RWPE2 (cell line): ENCODE results near the gene RNFT2.

Source experiments
- ATAC-seq: fragments of 200-7000 bp; cut with Tn5 transposase; 3 replicates; pipeline ENCODE4 v1.9.1; 2021; ENCODE audit warnings: low read depth
- DNase-seq: peaks from one replicate; pipeline ENCODE4 v3.0.0-alpha.2; 2020; ENCODE audit warnings: low spot score
- H3K27ac ChIP-seq: fragments of 450-650 bp; 2 replicates; pipeline ENCODE4 v1.5.1; 2017; ENCODE audit warnings: mild to moderate bottlenecking; ENCODE audit not compliant: poor library complexity, severe bottlenecking
- H3K27me3 ChIP-seq: fragments of 250-450 bp; sonication (Bioruptor Pico); 2 replicates; pipeline ENCODE4 v1.5.1; 2021; ENCODE audit warnings: mild to moderate bottlenecking, moderate library complexity; ENCODE audit not compliant: insufficient read depth, poor library complexity, severe bottlenecking
- H3K36me3 ChIP-seq: fragments of 250-450 bp; sonication (Bioruptor Pico); 2 replicates; pipeline ENCODE4 v1.5.1; 2020; ENCODE audit warnings: low read depth, mild to moderate bottlenecking, moderate library complexity
- H3K4me1 ChIP-seq: fragments of 250-450 bp; sonication (Bioruptor Pico); 2 replicates; pipeline ENCODE4 v1.5.1; 2021; ENCODE audit warnings: mild to moderate bottlenecking, moderate library complexity; ENCODE audit not compliant: insufficient read depth, poor library complexity, severe bottlenecking
- H3K4me3 ChIP-seq: fragments of 250-450 bp; sonication (Bioruptor Pico); 2 replicates; pipeline ENCODE4 v1.5.1; 2021; ENCODE audit warnings: mild to moderate bottlenecking, moderate library complexity; ENCODE audit not compliant: severe bottlenecking
- H3K9me3 ChIP-seq: fragments of 250-450 bp; sonication (Bioruptor Pico); 2 replicates; pipeline ENCODE4 v1.5.1; 2021; ENCODE audit warnings: mild to moderate bottlenecking, moderate library complexity; ENCODE audit not compliant: severe bottlenecking
- TF ChIP-seq, protein P1 (sequence below): fragments of 450-650 bp; IDR thresholded peaks from one replicate; pipeline ENCODE4 v1.5.1; 2017; ENCODE audit warnings: mild to moderate bottlenecking, moderate library complexity; ENCODE audit not compliant: poor library complexity, severe bottlenecking

Gene RNFT2

DNA sequence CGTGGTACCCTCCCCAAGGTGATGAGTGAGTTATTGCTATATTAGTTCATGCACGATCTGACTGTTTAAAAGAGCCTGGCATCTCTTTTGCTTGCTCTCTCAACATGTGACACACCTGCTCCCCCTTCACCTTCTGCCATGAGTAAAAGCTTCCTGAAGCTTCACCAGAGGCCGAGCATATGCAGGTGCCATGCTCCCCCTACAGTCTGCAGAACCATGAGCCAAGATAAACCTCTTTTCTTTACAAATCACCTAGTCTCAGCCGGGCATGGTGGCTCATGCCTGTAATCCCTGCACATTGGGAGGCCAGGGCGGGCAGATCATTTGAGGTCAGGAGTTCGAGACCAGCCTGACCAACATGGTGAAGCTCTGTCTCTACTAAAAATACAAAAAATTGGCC lies 61.8 kb downstream of the RNFT2 start:
- no peak for ATAC-seq
- DNase-seq = no peak

DNA sequence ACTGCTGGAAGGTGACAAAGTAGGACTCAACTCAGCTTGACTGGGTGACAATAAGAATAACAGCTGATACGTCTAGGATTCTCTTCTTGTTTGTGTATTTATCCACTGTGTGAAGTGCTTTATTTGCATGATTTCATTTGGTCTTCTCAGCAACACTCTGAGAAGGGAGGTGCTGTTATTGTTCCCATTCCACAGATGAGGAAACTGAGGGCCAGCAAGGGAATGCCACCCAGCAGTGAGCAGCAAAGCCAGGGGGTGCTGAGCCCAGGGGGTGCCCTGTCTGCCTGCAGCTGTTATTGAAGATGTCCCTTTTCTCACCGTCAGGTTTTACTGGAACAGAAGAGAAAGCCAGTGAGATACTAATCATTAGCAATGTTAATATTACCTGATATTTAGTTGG lies 62.8 kb downstream of the RNFT2 start:
- no peak for ATAC-seq
- Histone ChIP-seq H3K4me1 (no peaks in the 10 kb centered on the region), H3K9me3 (no peaks in the 10 kb centered on the region), H3K36me3 (no peaks in the 10 kb centered on the region), H3K27me3 (no peaks in the 10 kb centered on the region), H3K27ac (no peak overlapping the region), H3K4me3 (no peak overlapping the region)
- no peak for DNase-seq
- TF ChIP-seq, protein P1, sequence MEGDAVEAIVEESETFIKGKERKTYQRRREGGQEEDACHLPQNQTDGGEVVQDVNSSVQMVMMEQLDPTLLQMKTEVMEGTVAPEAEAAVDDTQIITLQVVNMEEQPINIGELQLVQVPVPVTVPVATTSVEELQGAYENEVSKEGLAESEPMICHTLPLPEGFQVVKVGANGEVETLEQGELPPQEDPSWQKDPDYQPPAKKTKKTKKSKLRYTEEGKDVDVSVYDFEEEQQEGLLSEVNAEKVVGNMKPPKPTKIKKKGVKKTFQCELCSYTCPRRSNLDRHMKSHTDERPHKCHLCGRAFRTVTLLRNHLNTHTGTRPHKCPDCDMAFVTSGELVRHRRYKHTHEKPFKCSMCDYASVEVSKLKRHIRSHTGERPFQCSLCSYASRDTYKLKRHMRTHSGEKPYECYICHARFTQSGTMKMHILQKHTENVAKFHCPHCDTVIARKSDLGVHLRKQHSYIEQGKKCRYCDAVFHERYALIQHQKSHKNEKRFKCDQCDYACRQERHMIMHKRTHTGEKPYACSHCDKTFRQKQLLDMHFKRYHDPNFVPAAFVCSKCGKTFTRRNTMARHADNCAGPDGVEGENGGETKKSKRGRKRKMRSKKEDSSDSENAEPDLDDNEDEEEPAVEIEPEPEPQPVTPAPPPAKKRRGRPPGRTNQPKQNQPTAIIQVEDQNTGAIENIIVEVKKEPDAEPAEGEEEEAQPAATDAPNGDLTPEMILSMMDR = no peak

More for the DNA sequence above, 61.8 kb downstream of the RNFT2 start:
- Histone ChIP-seq H3K4me3 (no peak overlapping the region), H3K36me3 (no peaks in the 10 kb centered on the region), H3K27me3 (no peaks in the 10 kb centered on the region), H3K27ac (no peak overlapping the region), H3K4me1 (no peaks in the 10 kb centered on the region), H3K9me3 (no peaks in the 10 kb centered on the region)
- TF ChIP-seq, protein P1 = no peak

DNA sequence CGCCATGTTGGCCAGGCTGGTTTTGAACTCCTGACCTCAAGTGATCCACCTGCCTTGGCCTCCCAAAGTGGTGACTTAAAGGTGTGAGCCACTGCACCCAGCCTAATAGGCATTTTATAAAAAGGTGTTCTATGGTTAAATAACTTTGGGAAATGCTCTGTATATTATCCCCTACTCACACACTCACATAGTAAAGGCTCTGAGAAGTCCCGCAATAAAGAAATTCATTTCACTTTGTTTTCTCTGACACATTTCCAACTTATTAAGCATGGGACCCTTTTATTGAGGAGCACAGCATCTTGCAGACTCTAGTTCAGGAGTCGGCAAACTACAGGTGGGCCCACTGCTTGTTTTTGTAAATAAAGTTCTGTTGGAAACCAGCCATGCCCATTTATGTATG lies 63.9 kb downstream of the RNFT2 start:
- Histone ChIP-seq H3K4me3 (no peak overlapping the region), H3K36me3 (no peaks in the 10 kb centered on the region), H3K4me1 (no peaks in the 10 kb centered on the region), H3K27ac (no peak overlapping the region), H3K9me3 (no peaks in the 10 kb centered on the region), H3K27me3 (no peaks in the 10 kb centered on the region)
- TF ChIP-seq, protein P1 = no peak
- ATAC-seq = no peak
- no peak for DNase-seq

DNA sequence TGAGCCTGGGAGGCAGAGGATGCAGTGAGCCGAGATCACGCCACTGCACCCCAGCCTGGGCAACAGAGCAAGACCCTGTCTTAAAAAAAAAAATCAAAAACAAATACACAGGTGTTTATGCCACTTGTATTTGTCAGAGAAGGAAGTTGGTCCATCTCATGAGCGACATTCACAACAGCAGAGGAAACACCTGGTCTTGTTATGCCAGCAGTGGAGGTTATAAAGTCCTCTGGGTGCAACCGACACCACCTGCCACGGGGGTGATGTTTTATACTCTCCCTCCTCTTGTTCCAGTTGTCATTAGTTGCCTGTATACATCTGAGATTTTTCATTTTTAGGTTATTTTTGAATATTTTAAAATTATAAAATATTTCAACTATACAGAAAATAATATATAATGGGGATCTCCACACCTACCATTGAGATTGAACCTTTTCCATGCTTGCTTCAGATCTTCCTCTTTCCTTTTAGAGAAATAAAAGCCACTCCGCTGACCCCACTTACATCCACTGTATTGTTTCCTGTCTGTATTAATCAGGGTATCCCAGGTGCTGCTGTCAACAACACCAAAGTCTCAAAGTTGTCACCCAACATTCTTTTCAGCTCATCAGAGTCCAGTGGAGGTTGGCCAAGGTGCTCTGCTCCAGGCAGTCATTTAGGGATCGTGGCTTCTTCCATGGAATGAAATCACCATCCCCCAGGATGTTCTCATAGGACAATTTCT lies 65.1 kb downstream of the RNFT2 start:
- ATAC-seq = no peak
- Histone ChIP-seq H3K36me3 (no peaks in the 10 kb centered on the region), H3K4me1 (no peaks in the 10 kb centered on the region)

DNA sequence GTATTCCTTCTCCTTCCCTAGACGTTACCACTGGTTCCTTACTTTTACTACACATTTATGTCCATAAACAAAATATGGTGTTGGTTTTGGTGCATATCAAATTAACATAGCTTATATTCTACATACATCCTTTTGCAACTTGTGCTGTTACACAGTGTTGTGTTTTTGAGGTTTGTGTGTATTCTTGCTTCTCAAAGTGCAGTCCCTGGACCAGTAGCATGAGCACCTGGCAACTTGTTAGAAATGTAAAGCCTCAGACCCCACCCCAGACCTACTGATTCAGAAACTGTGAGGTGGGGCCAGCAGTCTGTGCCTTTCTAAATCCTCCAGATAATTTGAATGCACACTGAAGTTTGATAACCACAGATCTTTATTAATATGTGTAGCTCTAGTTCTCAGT lies 65.9 kb downstream of the RNFT2 start:
- no peaks in the 10 kb centered on the region for H3K36me3 ChIP-seq
- no peak overlapping the region for H3K4me3 ChIP-seq
- H3K9me3 ChIP-seq = no peaks in the 10 kb centered on the region
- no peaks in the 10 kb centered on the region for H3K27me3 ChIP-seq
- no peak for ATAC-seq
- H3K4me1 ChIP-seq = no peaks in the 10 kb centered on the region
- TF ChIP-seq, protein P1 = no peak
- DNase-seq = no peak
- H3K27ac ChIP-seq = no peak overlapping the region

More for the DNA sequence above, 65.1 kb downstream of the RNFT2 start:
- Histone ChIP-seq H3K27me3 (no peaks in the 10 kb centered on the region), H3K9me3 (no peaks in the 10 kb centered on the region), H3K4me3 (no peak overlapping the region), H3K27ac (no peak overlapping the region)
- DNase-seq = no peak
- TF ChIP-seq, protein P1 = no peak
